K562 (cell line): ENCODE measurements around the gene TEX54. TPM values are rescaled to one million over a fixed set of nuclear protein-coding genes. Genes with fewer than 3 reads are reported as not detected.

Source experiments
- E2F6 ChIP-seq, 2 experiments: IDR thresholded peaks; 2 replicates each; pipeline ENCODE4 v1.6.1; 2011; ENCODE audit warnings: borderline replicate concordance in 1 of 2, control low read depth in 1 of 2, low read depth in 1 of 2, low read length in 1 of 2, mild to moderate bottlenecking in 1 of 2, mixed read lengths in 1 of 2, moderate library complexity in 1 of 2; ENCODE audit not compliant: insufficient read depth in 1 of 2, insufficient read length in 1 of 2, poor library complexity in 1 of 2, severe bottlenecking in 1 of 2; ENCODE audit errors: extremely low read depth in 1 of 2
- RBM39 ChIP-seq: fragments of 200-400 bp; formaldehyde crosslinking; optimal IDR thresholded peaks from 2 replicates; pipeline ENCODE3; 2018; ENCODE audit warnings: low read depth, low read length
- SRF ChIP-seq, 2 experiments: fragments of 250-450, 450-650 bp in 1 of 2; sonication (Bioruptor Pico) in 1 of 2; sonication (generic) in 1 of 2; formaldehyde crosslinking; IDR thresholded peaks; 2 replicates each; pipeline versions ENCODE4 v1.5.0 to v1.5.1; 2020 to 2022; ENCODE audit warnings: mild to moderate bottlenecking in 1 of 2, missing genetic modification reagents in 1 of 2
- STAT6 ChIP-seq: sonication (generic); formaldehyde crosslinking; IDR thresholded peaks from 2 replicates; pipeline ENCODE4 v1.8.1; 2023; ENCODE audit warnings: mild to moderate bottlenecking, missing genetic modification reagents
- ZBTB9 ChIP-seq: fragments of 450-650 bp; formaldehyde crosslinking; IDR thresholded peaks from 2 replicates; pipeline ENCODE4 v1.4.0; 2020; ENCODE audit warnings: mild to moderate bottlenecking, moderate library complexity
- ZNF165 ChIP-seq: fragments of 250-450 bp; sonication (Bioruptor Pico); IDR thresholded peaks from 2 replicates; pipeline ENCODE4 v1.4.0; 2020; ENCODE audit warnings: borderline replicate concordance
- ZNF318 ChIP-seq, 2 experiments: fragments of 450-650 bp; IDR thresholded peaks; 2 replicates each; pipeline ENCODE4 v1.6.1; 2016; ENCODE audit warnings: mild to moderate bottlenecking in 2 of 2, borderline replicate concordance in 1 of 2, low read depth in 1 of 2, moderate library complexity in 1 of 2
- ZNF699 ChIP-seq: fragments of 250-450 bp; sonication (Bioruptor Pico); IDR thresholded peaks from 2 replicates; pipeline ENCODE4 v1.8.0; 2021; ENCODE audit warnings: mild to moderate bottlenecking, moderate library complexity; ENCODE audit not compliant: insufficient replicate concordance
- polyA plus RNA-seq, 8 experiments: library from polyadenylated mRNA; depleted of rRNA in 4 of 8; stranded (reverse) in 5 of 8; unstranded in 3 of 8; fragments of >200 nt; fragmentation: Nextera tagmentation in 2 of 8; fragmentation: Illumina TruSeq in 1 of 8; extraction: Ambion mirVana in 2 of 8; extraction: Trizol in 1 of 8; gene quantifications; 2 replicates each; pipeline versions ENCODE4 v1.2.1 to v1.2.3, GENCODE V29; 2011 to 2014; ENCODE audit warnings: inconsistent platforms in 1 of 8, missing spikeins in 1 of 8
- total RNA-seq, 7 experiments: library from RNA; depleted of rRNA in 6 of 7; stranded (reverse); fragments of >200 nt in 6 of 7; fragmentation: Illumina TruSeq in 2 of 7; extraction: Trizol in 2 of 7; gene quantifications; 2 replicates each; pipeline versions ENCODE4 v1.2.1 to v1.2.3, GENCODE V29; 2011 to 2021; ENCODE audit warnings: low replicate concordance in 1 of 7

The TEX54 gene
- total and polyA plus RNA-seq, 9 of the 15 experiments (the other 6 are each of a cell fraction or from before 2014, with no cell fraction given): not detected

- TF ChIP-seq ZBTB9 (CRISPR knock-in tag): peak; percentile 48; the same call in 1 of the 2 replicates
- no peak for TF ChIP-seq ZNF165 (CRISPR knock-in tag)
- no peak; a peak in 1 of 4 replicates for TF ChIP-seq ZNF318 (IDR thresholded peaks at IDR 0.05; ENCODE audit: borderline replicate concordance in 1 of 2, low read depth in 1 of 2)
- TF ChIP-seq RBM39: peak; percentile 85
- TF ChIP-seq SRF (CRISPR knock-in tag; IDR thresholded peaks at IDR 0.05): peak; percentile 3 to 63; a peak in 1 of 4 replicates
- TF ChIP-seq E2F6 (IDR thresholded peaks at IDR 0.05; ENCODE audit: borderline replicate concordance in 1 of 2, extremely low read depth in 1 of 2, insufficient read depth in 1 of 2, insufficient read length in 1 of 2, low read depth in 1 of 2, low read length in 1 of 2, poor library complexity in 1 of 2, severe bottlenecking in 1 of 2): peak; percentile 90 to 96
- TF ChIP-seq STAT6 (CRISPR knock-in tag): no peak; the same call in 1 of the 2 replicates
- TF ChIP-seq ZNF699 (CRISPR knock-in tag): no peak
Measured at GRCh38 chr11:62855571-62856332, 23.1 kb upstream of the TEX54 start (continued).
